GM19193 (cell line): ENCODE results near the gene LAMC1.

ENCODE experiments used
- POLR2A ChIP-seq: IDR thresholded peaks from 4 replicates; pipeline ENCODE4 v1.6.1; 2011; ENCODE audit not compliant: insufficient read depth, insufficient read length; ENCODE audit errors: extremely low read depth

The LAMC1 gene

GRCh38 chr1:183029591-183030000 is 6.4 kb downstream of the LAMC1 start:
- TF ChIP-seq POLR2A, result no peak

GRCh38 chr1:183030053-183030452 is 6.8 kb downstream of the LAMC1 start:
- no peak for TF ChIP-seq POLR2A

GRCh38 chr1:183032122-183032921 is 9.1 kb downstream of the LAMC1 start:
- no peak for TF ChIP-seq POLR2A

GRCh38 chr1:183033205-183033604 is 10.0 kb downstream of the LAMC1 start:
- TF ChIP-seq POLR2A, result no peak

GRCh38 chr1:183034682-183035081 is 11.5 kb downstream of the LAMC1 start:
- TF ChIP-seq POLR2A, result no peak

GRCh38 chr1:183038333-183038866 is 15.2 kb downstream of the LAMC1 start:
- TF ChIP-seq POLR2A, result no peak

- no peak for TF ChIP-seq POLR2A
These were observed 15.7 kb downstream of the LAMC1 start for GRCh38 chr1:183038913-183039312.

GRCh38 chr1:183039330-183039729 is 16.1 kb downstream of the LAMC1 start:
- no peak for TF ChIP-seq POLR2A

- TF ChIP-seq POLR2A, result no peak
These were observed 16.8 kb downstream of the LAMC1 start for GRCh38 chr1:183039985-183040447.

GRCh38 chr1:183040547-183040971 is 17.3 kb downstream of the LAMC1 start:
- TF ChIP-seq POLR2A, result no peak

- TF ChIP-seq POLR2A, result no peak
These were observed 20.0 kb downstream of the LAMC1 start for GRCh38 chr1:183043254-183043653.

- no peak for TF ChIP-seq POLR2A
These were observed 20.9 kb downstream of the LAMC1 start for GRCh38 chr1:183043872-183044854.

- TF ChIP-seq POLR2A, result no peak
These were observed 21.9 kb downstream of the LAMC1 start for GRCh38 chr1:183044893-183045649.
